Esophagus squamous epithelium (tissue), 4 donors: Measurements from ENCODE around the gene MRPL43.

Experiments
- CTCF ChIP-seq, 6 experiments: fragments of 450-650 bp in 4 of 6; fragments of 200-600 bp in 2 of 6; sonication (generic) in 2 of 6; IDR thresholded peaks; one replicate each; pipeline ENCODE4 v1.5.1; 2016 to 2019; ENCODE audit warnings: antibody characterized with exemption in 6 of 6, mild to moderate bottlenecking in 4 of 6, moderate library complexity in 4 of 6
- POLR2A ChIP-seq, 4 donors: fragments of 450-650 bp; IDR thresholded peaks; one replicate each; pipeline ENCODE4 v1.6.1; 2017; ENCODE audit warnings: antibody characterized with exemption in 4 of 4, mild to moderate bottlenecking in 4 of 4, moderate library complexity in 3 of 4

GRCh38 chr10:101018118-101018599 is 30.9 kb upstream of the MRPL43 start:
- no peak for TF ChIP-seq CTCF (IDR thresholded peaks at IDR 0.05)
- no peak for TF ChIP-seq POLR2A (IDR thresholded peaks at IDR 0.05)
